Nephron progenitor cell (in vitro differentiated cells): ENCODE data around the gene SLAMF7.
"Not testable (repeated sequence)": the region's sequence is repeated elsewhere in the genome, so short reads cannot be mapped to it uniquely, and the experiment has no call there.

Source experiments
- DNase-seq: peaks from one replicate; pipeline ENCODE4 v3.0.0; 2021
- H3K27ac Mint-ChIP-seq: 2 replicates; pipeline ENCODE4 v1.8.0; 2021; ENCODE audit warnings: mild to moderate bottlenecking, moderate library complexity, mixed read lengths
- H3K27me3 Mint-ChIP-seq: 2 replicates; pipeline ENCODE4 v1.8.0; 2021; ENCODE audit warnings: mild to moderate bottlenecking, low read depth, mixed read lengths; ENCODE audit not compliant: poor library complexity
- H3K36me3 Mint-ChIP-seq: 2 replicates; pipeline ENCODE4 v1.8.0; 2021; ENCODE audit warnings: low read depth, mixed read lengths
- H3K4me1 Mint-ChIP-seq: 2 replicates; pipeline ENCODE4 v1.8.0; 2021; ENCODE audit warnings: mixed read lengths
- H3K4me3 Mint-ChIP-seq: 2 replicates; pipeline ENCODE4 v1.8.0; 2021; ENCODE audit warnings: mild to moderate bottlenecking, moderate library complexity, mixed read lengths
- H3K9me3 Mint-ChIP-seq: 2 replicates; pipeline ENCODE4 v1.8.0; 2021; ENCODE audit warnings: mild to moderate bottlenecking, moderate library complexity, mixed read lengths
- CTCF ChIP-seq: fragments of 200-600 bp; sonication (generic); IDR thresholded peaks from 2 replicates; pipeline ENCODE4 v1.5.0; 2021; ENCODE audit warnings: antibody characterized with exemption

The SLAMF7 gene

GRCh38 chr1:160781914-160782689, 43.1 kb downstream of the SLAMF7 start:
- H3K36me3 Mint-ChIP-seq: no peaks in the 10 kb centered on the region
- H3K27ac Mint-ChIP-seq: no peak overlapping the region
- no peak for DNase-seq
- H3K4me1 Mint-ChIP-seq: no peaks in the 10 kb centered on the region
- H3K9me3 Mint-ChIP-seq: peaks cover 21% of the 10 kb centered on the region
- H3K4me3 Mint-ChIP-seq: no peak overlapping the region
- TF ChIP-seq CTCF: no peak
- H3K27me3 Mint-ChIP-seq: no peaks in the 10 kb centered on the region

GRCh38 chr1:160782988-160783765, 44.1 kb downstream of the SLAMF7 start:
- not testable (repeated sequence) for DNase-seq, H3K4me3 Mint-ChIP-seq, H3K27ac Mint-ChIP-seq, H3K4me1 Mint-ChIP-seq, H3K36me3 Mint-ChIP-seq, H3K27me3 Mint-ChIP-seq
- peaks cover 21% of the 10 kb centered on the region for H3K9me3 Mint-ChIP-seq

GRCh38 chr1:160789051-160789701, 50.1 kb downstream of the SLAMF7 start:
- Mint-ChIP-seq H3K36me3 (no peaks in the 10 kb centered on the region), H3K27ac (no peak overlapping the region), H3K27me3 (peaks cover 7% of the 10 kb centered on the region), H3K9me3 (peaks cover 11% of the 10 kb centered on the region), H3K4me3 (no peak overlapping the region), H3K4me1 (no peaks in the 10 kb centered on the region)
- DNase-seq: no peak
- no peak for TF ChIP-seq CTCF

- Mint-ChIP-seq H3K27ac (no peak overlapping the region), H3K9me3 (peaks cover 7% of the 10 kb centered on the region), H3K4me1 (no peaks in the 10 kb centered on the region), H3K27me3 (peaks cover 7% of the 10 kb centered on the region), H3K36me3 (no peaks in the 10 kb centered on the region), H3K4me3 (no peak overlapping the region)
- no peak for DNase-seq
- no peak for TF ChIP-seq CTCF
These were observed 50.9 kb downstream of the SLAMF7 start for GRCh38 chr1:160789702-160790611.

- H3K4me3 Mint-ChIP-seq: no peak overlapping the region
- no peaks in the 10 kb centered on the region for H3K36me3 Mint-ChIP-seq
- no peak for DNase-seq
- peaks cover 13% of the 10 kb centered on the region for H3K27me3 Mint-ChIP-seq
- no peaks in the 10 kb centered on the region for H3K9me3 Mint-ChIP-seq
- TF ChIP-seq CTCF: no peak
- no peaks in the 10 kb centered on the region for H3K4me1 Mint-ChIP-seq
- no peak overlapping the region for H3K27ac Mint-ChIP-seq
These were observed 55.3 kb downstream of the SLAMF7 start for GRCh38 chr1:160794376-160794775.
